HepG2 (cell line): ENCODE measurements around the gene PLEKHN1. TPM values are rescaled to one million over a fixed set of nuclear protein-coding genes. Genes with fewer than 3 reads are reported as not detected.

Source experiments
- CBFB ChIP-seq: sonication (generic); formaldehyde crosslinking; IDR thresholded peaks from 2 replicates; pipeline ENCODE4 v1.4.0; 2020; ENCODE audit warnings: missing genetic modification reagents
- CENPT ChIP-seq: sonication (generic); formaldehyde crosslinking; IDR thresholded peaks from 2 replicates; pipeline ENCODE4 v1.8.0; 2022; ENCODE audit warnings: low read depth, mild to moderate bottlenecking, moderate library complexity, missing genetic modification reagents
- FOSL2 ChIP-seq: sonication (generic); formaldehyde crosslinking; IDR thresholded peaks from 2 replicates; pipeline ENCODE4 v1.4.0; 2020; ENCODE audit warnings: missing genetic modification reagents
- GTF3A ChIP-seq: sonication (generic); formaldehyde crosslinking; conservative IDR thresholded peaks from 2 replicates; pipeline ENCODE4 v1.4.0; 2020; ENCODE audit warnings: mild to moderate bottlenecking, missing genetic modification reagents
- HNRNPLL ChIP-seq: fragments of 200-400 bp; formaldehyde crosslinking; IDR thresholded peaks from 2 replicates; pipeline ENCODE4 v1.6.1; 2017; ENCODE audit warnings: mild to moderate bottlenecking, low read depth, low read length; ENCODE audit not compliant: poor library complexity, severe bottlenecking
- JUN ChIP-seq: sonication (generic); formaldehyde crosslinking; IDR thresholded peaks from 2 replicates; pipeline ENCODE4 v1.4.0; 2020; ENCODE audit warnings: mild to moderate bottlenecking, missing genetic modification reagents
- MEIS1 ChIP-seq: sonication (generic); formaldehyde crosslinking; IDR thresholded peaks from 2 replicates; pipeline ENCODE4 v1.9.0; 2021; ENCODE audit warnings: mild to moderate bottlenecking, missing genetic modification reagents, moderate library complexity, borderline replicate concordance
- PHF21A ChIP-seq: sonication (generic); formaldehyde crosslinking; IDR thresholded peaks from 2 replicates; pipeline ENCODE4 v1.5.0; 2020; ENCODE audit warnings: mild to moderate bottlenecking, missing genetic modification reagents
- PITX1 ChIP-seq: sonication (generic); formaldehyde crosslinking; IDR thresholded peaks from 2 replicates; pipeline ENCODE4 v1.5.1; 2020; ENCODE audit warnings: mild to moderate bottlenecking, missing genetic modification reagents
- ZNF180 ChIP-seq: sonication (generic); formaldehyde crosslinking; IDR thresholded peaks from 2 replicates; pipeline ENCODE4 v1.4.0; 2020; ENCODE audit warnings: low read depth, missing genetic modification reagents, borderline replicate concordance
- ZNF3 ChIP-seq: IDR thresholded peaks from 2 replicates; pipeline ENCODE4 v1.7.0; 2017; ENCODE audit warnings: inconsistent platforms
- ZNF331 ChIP-seq: sonication (generic); formaldehyde crosslinking; IDR thresholded peaks from 2 replicates; pipeline ENCODE4 v1.4.0; 2020; ENCODE audit warnings: missing genetic modification reagents
- ZNF564 ChIP-seq: sonication (generic); formaldehyde crosslinking; IDR thresholded peaks from 2 replicates; pipeline ENCODE4 v1.8.1; 2023; ENCODE audit warnings: mild to moderate bottlenecking, missing genetic modification reagents
- polyA plus RNA-seq, 8 experiments: library from polyadenylated mRNA; depleted of rRNA in 3 of 8; stranded (reverse) in 7 of 8; unstranded in 1 of 8; fragments of >200 nt; fragmentation: Illumina TruSeq in 4 of 8; extraction: Trizol in 4 of 8; gene quantifications; 2 replicates each; pipeline versions ENCODE4 v1.2.1 to v1.2.3, GENCODE V29; 2011 to 2016; ENCODE audit warnings: low read depth in 4 of 8, missing spikeins in 1 of 8, mixed read lengths in 1 of 8; ENCODE audit not compliant: insufficient read depth in 1 of 8
- total RNA-seq, 5 experiments: library from RNA; depleted of rRNA; stranded (reverse); fragments of >200 nt; fragmentation: Illumina TruSeq; extraction: Trizol; gene quantifications; 2 replicates each; pipeline ENCODE4 v1.2.3, GENCODE V29; 2016; ENCODE audit warnings: low read depth in 1 of 5
- TF ChIP-seq, protein P1 (sequence below): sonication (generic); formaldehyde crosslinking; IDR thresholded peaks from 2 replicates; pipeline ENCODE4 v1.4.0; 2020; ENCODE audit warnings: mild to moderate bottlenecking, missing genetic modification reagents
- TF ChIP-seq, protein P2 (sequence below): IDR thresholded peaks from 2 replicates; pipeline ENCODE4 v1.6.1; 2018; ENCODE audit warnings: missing genetic modification reagents
- TF ChIP-seq, protein P3 (sequence below): IDR thresholded peaks from 2 replicates; pipeline ENCODE4 v1.6.1; 2016
- TF ChIP-seq, protein P4 (sequence below): sonication (generic); formaldehyde crosslinking; IDR thresholded peaks from 2 replicates; pipeline ENCODE4 v1.9.0; 2021; ENCODE audit warnings: mild to moderate bottlenecking, missing genetic modification reagents

PLEKHN1 gene
- total and polyA plus RNA-seq, 2 of the 13 experiments (the other 11 are each of a cell fraction or from before 2014, with no cell fraction given), result 0.42 to 0.58 TPM

DNA sequence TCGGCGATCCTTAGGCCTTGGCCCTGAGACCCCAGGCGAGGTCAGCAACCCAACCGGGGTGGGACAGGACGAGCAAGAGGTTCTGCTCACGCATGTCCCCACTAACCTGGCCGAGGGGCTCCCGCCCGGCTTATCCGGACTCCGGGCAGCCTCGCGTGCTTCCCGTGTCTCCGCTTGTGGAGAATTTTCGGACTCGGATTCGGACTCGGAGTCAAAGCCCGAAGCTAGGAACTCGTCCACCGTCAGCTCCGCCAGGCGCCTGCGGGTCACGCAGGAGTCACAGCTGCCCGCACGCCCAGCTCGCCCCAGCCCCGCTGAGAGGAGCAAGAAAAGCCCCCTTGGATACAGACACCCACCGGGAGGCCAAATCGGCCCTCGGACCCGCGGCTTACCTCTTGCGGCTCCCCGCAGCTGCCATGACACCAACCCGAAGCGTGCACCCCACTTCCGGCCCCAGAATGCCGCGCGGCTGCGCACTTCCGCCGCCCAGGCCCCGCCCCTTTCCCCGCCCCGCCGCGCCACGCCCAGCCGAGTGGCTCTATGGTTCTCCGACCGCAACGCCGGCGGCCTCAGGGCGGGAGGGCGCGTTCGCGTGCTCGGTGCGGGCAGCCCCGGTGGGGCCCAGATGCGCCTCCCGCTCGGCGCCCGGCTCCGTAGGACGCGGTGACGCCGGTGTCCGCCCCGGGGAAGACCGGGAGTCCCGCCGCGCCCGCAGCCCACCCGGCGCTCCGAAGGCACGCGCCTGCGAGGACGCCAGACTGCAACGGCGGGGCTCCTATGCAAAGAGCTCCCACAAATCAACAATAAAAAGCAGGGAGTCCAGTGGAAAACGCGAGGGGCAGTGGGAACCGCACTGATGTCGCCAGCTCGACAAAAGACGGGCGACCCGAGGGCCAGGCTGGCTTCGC lies 7.2 kb upstream of the PLEKHN1 start, which contains the start of gene NOC2L (continued):
- TF ChIP-seq, protein P1, sequence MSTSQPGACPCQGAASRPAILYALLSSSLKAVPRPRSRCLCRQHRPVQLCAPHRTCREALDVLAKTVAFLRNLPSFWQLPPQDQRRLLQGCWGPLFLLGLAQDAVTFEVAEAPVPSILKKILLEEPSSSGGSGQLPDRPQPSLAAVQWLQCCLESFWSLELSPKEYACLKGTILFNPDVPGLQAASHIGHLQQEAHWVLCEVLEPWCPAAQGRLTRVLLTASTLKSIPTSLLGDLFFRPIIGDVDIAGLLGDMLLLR (CRISPR knock-in tag), result no peak
- TF ChIP-seq PITX1 (peak; percentile 43; the same call in 1 of the 2 replicates), JUN (CRISPR knock-in tag) (no peak), FOSL2 (CRISPR knock-in tag) (no peak; the same call in 1 of the 2 replicates), PHF21A (CRISPR knock-in tag) (0 out of 2 replicates have a peak, but pooled peaks have one; percentile 15), ZNF180 (CRISPR knock-in tag) (no peak), ZNF3 (CRISPR knock-in tag) (no peak), HNRNPLL (no peak), ZNF331 (CRISPR knock-in tag) (peak; percentile 58), ZNF564 (no peak), GTF3A (no peak), CBFB (CRISPR knock-in tag) (peak; percentile 48; the same call in 1 of the 2 replicates), MEIS1 (CRISPR knock-in tag) (no peak; the same call in 1 of the 2 replicates), CENPT (CRISPR knock-in tag) (no peak)
- TF ChIP-seq, protein P2, sequence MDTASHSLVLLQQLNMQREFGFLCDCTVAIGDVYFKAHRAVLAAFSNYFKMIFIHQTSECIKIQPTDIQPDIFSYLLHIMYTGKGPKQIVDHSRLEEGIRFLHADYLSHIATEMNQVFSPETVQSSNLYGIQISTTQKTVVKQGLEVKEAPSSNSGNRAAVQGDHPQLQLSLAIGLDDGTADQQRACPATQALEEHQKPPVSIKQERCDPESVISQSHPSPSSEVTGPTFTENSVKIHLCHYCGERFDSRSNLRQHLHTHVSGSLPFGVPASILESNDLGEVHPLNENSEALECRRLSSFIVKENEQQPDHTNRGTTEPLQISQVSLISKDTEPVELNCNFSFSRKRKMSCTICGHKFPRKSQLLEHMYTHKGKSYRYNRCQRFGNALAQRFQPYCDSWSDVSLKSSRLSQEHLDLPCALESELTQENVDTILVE (CRISPR knock-in tag), result peak; percentile 40; the same call in 1 of the 2 replicates
- TF ChIP-seq, protein P3, sequence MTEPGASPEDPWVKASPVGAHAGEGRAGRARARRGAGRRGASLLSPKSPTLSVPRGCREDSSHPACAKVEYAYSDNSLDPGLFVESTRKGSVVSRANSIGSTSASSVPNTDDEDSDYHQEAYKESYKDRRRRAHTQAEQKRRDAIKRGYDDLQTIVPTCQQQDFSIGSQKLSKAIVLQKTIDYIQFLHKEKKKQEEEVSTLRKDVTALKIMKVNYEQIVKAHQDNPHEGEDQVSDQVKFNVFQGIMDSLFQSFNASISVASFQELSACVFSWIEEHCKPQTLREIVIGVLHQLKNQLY (CRISPR knock-in tag), result no peak
- TF ChIP-seq, protein P4, sequence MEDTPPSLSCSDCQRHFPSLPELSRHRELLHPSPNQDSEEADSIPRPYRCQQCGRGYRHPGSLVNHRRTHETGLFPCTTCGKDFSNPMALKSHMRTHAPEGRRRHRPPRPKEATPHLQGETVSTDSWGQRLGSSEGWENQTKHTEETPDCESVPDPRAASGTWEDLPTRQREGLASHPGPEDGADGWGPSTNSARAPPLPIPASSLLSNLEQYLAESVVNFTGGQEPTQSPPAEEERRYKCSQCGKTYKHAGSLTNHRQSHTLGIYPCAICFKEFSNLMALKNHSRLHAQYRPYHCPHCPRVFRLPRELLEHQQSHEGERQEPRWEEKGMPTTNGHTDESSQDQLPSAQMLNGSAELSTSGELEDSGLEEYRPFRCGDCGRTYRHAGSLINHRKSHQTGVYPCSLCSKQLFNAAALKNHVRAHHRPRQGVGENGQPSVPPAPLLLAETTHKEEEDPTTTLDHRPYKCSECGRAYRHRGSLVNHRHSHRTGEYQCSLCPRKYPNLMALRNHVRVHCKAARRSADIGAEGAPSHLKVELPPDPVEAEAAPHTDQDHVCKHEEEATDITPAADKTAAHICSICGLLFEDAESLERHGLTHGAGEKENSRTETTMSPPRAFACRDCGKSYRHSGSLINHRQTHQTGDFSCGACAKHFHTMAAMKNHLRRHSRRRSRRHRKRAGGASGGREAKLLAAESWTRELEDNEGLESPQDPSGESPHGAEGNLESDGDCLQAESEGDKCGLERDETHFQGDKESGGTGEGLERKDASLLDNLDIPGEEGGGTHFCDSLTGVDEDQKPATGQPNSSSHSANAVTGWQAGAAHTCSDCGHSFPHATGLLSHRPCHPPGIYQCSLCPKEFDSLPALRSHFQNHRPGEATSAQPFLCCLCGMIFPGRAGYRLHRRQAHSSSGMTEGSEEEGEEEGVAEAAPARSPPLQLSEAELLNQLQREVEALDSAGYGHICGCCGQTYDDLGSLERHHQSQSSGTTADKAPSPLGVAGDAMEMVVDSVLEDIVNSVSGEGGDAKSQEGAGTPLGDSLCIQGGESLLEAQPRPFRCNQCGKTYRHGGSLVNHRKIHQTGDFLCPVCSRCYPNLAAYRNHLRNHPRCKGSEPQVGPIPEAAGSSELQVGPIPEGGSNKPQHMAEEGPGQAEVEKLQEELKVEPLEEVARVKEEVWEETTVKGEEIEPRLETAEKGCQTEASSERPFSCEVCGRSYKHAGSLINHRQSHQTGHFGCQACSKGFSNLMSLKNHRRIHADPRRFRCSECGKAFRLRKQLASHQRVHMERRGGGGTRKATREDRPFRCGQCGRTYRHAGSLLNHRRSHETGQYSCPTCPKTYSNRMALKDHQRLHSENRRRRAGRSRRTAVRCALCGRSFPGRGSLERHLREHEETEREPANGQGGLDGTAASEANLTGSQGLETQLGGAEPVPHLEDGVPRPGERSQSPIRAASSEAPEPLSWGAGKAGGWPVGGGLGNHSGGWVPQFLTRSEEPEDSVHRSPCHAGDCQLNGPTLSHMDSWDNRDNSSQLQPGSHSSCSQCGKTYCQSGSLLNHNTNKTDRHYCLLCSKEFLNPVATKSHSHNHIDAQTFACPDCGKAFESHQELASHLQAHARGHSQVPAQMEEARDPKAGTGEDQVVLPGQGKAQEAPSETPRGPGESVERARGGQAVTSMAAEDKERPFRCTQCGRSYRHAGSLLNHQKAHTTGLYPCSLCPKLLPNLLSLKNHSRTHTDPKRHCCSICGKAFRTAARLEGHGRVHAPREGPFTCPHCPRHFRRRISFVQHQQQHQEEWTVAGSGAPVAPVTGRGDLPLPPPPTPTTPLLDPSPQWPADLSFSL (CRISPR knock-in tag), result no peak
